MM.1S (cell line): ENCODE measurements around the gene ENKUR.

ENCODE experiments used
- EZH2 ChIP-seq: fragments of 300-600 bp; sonication (generic); optimal IDR thresholded peaks from 2 replicates; pipeline ENCODE3; 2017; ENCODE audit warnings: low read depth, mild to moderate bottlenecking, antibody characterized with exemption, low read length, mixed read lengths
- TF ChIP-seq, protein P1 (sequence below): fragments of 300-600 bp; sonication (generic); IDR thresholded peaks from 2 replicates; pipeline ENCODE4 v1.5.1; 2016; ENCODE audit warnings: antibody characterized with exemption, low read length, mixed read lengths

DNA sequence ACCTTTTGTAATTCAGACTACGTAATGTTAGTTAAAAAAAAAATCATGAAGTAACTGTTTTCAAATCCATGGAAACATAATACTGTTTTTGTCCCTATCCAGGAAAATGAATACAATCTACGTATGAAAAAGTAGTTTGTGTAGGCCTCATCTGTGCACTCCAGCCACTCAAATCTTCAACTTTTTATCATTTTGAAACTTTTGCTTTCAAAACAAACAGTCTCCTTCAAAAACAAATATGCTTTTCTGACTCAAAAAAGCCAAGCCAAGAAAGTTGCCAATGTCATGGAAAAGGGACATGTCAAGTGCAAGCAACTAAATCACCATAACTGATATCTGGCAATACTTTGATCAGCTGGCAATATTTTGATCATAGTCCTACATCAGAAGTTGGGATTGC, 13.6 kb upstream of the ENKUR start:
- TF ChIP-seq, protein P1, sequence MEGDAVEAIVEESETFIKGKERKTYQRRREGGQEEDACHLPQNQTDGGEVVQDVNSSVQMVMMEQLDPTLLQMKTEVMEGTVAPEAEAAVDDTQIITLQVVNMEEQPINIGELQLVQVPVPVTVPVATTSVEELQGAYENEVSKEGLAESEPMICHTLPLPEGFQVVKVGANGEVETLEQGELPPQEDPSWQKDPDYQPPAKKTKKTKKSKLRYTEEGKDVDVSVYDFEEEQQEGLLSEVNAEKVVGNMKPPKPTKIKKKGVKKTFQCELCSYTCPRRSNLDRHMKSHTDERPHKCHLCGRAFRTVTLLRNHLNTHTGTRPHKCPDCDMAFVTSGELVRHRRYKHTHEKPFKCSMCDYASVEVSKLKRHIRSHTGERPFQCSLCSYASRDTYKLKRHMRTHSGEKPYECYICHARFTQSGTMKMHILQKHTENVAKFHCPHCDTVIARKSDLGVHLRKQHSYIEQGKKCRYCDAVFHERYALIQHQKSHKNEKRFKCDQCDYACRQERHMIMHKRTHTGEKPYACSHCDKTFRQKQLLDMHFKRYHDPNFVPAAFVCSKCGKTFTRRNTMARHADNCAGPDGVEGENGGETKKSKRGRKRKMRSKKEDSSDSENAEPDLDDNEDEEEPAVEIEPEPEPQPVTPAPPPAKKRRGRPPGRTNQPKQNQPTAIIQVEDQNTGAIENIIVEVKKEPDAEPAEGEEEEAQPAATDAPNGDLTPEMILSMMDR = no peak
- TF ChIP-seq EZH2 = no peak
